CD1c-positive myeloid dendritic cell (primary cell): Measurements from ENCODE around the gene OR10K2.
"Not testable (repeated sequence)": the region's sequence is repeated elsewhere in the genome, so short reads cannot be mapped to it uniquely, and the experiment has no call there.

Source experiments
- DNase-seq: peaks from one replicate; pipeline ENCODE4 v3.0.0-alpha.2; 2016; ENCODE audit errors: extremely low spot score

The OR10K2 gene

GRCh38 chr1:158426137-158426536, at the start of gene OR10K2:
OR10K2 (minus strand) TSS chr1:158426237; CDS start chr1:158420866, 5,371 bp downstream.
- no peak for DNase-seq

- no peak for DNase-seq
Measured at GRCh38 chr1:158471920-158472319, 45.9 kb upstream of the OR10K2 start, which contains the start of gene OR10R2. OR10R2 (plus strand) TSS chr1:158472220; CDS start chr1:158472326, 106 bp downstream.

GRCh38 chr1:158461534-158461933, 35.5 kb upstream of the OR10K2 start, which contains the start of gene OR10K1:
OR10K1 (plus strand) TSS chr1:158461834; CDS start chr1:158465562, 3,728 bp downstream.
- no peak for DNase-seq

- DNase-seq, result no peak
Measured at GRCh38 chr1:158458263-158458662, 32.2 kb upstream of the OR10K2 start.

GRCh38 chr1:158457246-158457645, 31.2 kb upstream of the OR10K2 start:
- DNase-seq, result peak; percentile 26

- DNase-seq, result no peak
Measured at GRCh38 chr1:158454537-158454936, 28.5 kb upstream of the OR10K2 start.

- DNase-seq, result no peak
Measured at GRCh38 chr1:158445376-158445775, 19.3 kb upstream of the OR10K2 start.

GRCh38 chr1:158434741-158435140, 8.7 kb upstream of the OR10K2 start:
- peak; percentile 75 for DNase-seq

- DNase-seq, result peak; percentile 55
Measured at GRCh38 chr1:158430163-158430562, 4.1 kb upstream of the OR10K2 start.

GRCh38 chr1:158425027-158425426, 1.0 kb downstream of the OR10K2 start:
- no peak for DNase-seq

- DNase-seq, result no peak
Measured at GRCh38 chr1:158422212-158422611, 3.8 kb downstream of the OR10K2 start.

GRCh38 chr1:158417586-158417985, 8.5 kb downstream of the OR10K2 start:
- peak; percentile 25 for DNase-seq

- no peak for DNase-seq
Measured at GRCh38 chr1:158414651-158415345, 11.2 kb downstream of the OR10K2 start.

- no peak for DNase-seq
Measured at GRCh38 chr1:158407092-158407491, 18.9 kb downstream of the OR10K2 start.

GRCh38 chr1:158400871-158401270, 25.2 kb downstream of the OR10K2 start:
- no peak for DNase-seq

- DNase-seq, result no peak
Measured at GRCh38 chr1:158398818-158399514, 27.1 kb downstream of the OR10K2 start, which contains the start of gene OR10T2. OR10T2 (minus strand) TSS chr1:158399466; CDS start chr1:158399466, 0 bp downstream.

- DNase-seq, result no peak
Measured at GRCh38 chr1:158396646-158397045, 29.4 kb downstream of the OR10K2 start.

GRCh38 chr1:158393476-158393875, 32.6 kb downstream of the OR10K2 start:
- DNase-seq, result no peak

GRCh38 chr1:158391099-158391498, 34.9 kb downstream of the OR10K2 start:
- no peak for DNase-seq

- no peak for DNase-seq
Measured at GRCh38 chr1:158390331-158390730, 35.7 kb downstream of the OR10K2 start.

GRCh38 chr1:158374860-158375259, 51.2 kb downstream of the OR10K2 start:
- DNase-seq, result peak; percentile 45

- not testable (repeated sequence) for DNase-seq
Measured at GRCh38 chr1:158374101-158374500, 51.9 kb downstream of the OR10K2 start.
